HCT116 (cell line): ENCODE measurements around the gene PCDHGB5. TPM values are rescaled to one million over a fixed set of nuclear protein-coding genes. Genes with fewer than 3 reads are reported as not detected.
"Not testable (repeated sequence)": the region's sequence is repeated elsewhere in the genome, so short reads cannot be mapped to it uniquely, and the experiment has no call there.

ENCODE experiments used
- ATAC-seq: fragments of 200-7000 bp; cut with Tn5 transposase; 2 replicates; pipeline ENCODE4 v1.9.1; 2020; ENCODE audit warnings: mild to moderate bottlenecking, moderate library complexity
- BruUV-seq: library from RNA; stranded (reverse); fragments of 400-500 nt; replicated peaks from 2 replicates; lab custom pipeline; 2021; lab: Mats Ljungman, UMichigan
- CTCF ChIA-PET: fragments of 300-600 bp; sonication (Branson Sonifier 250); formaldehyde crosslinking; loops from one replicate; lab custom pipeline; 2021; ENCODE audit warnings: antibody characterized with exemption; lab: Charles Lee
- POLR2A ChIA-PET: fragments of 300-600, 350-600 bp; sonication (Branson Sonifier 250); formaldehyde crosslinking; loops from one replicate; lab custom pipeline; 2021; ENCODE audit warnings: antibody characterized with exemption; lab: Charles Lee
- RAD21 ChIA-PET, 2 experiments: fragments of 300-600 bp; sonication (Branson Sonifier 250); formaldehyde crosslinking; loops; one replicate each; lab custom pipeline; 2023; ENCODE audit warnings: low total read pairs in 2 of 2; ENCODE audit not compliant: uncharacterized antibody in 2 of 2, unreplicated experiment in 2 of 2, low non-redundant PET in 1 of 2; lab: Charles Lee
- DNase-seq: peaks from one replicate; pipeline ENCODE4 v3.0.0-alpha.2; 2010; ENCODE audit warnings: low read depth, low spot score
- H2AFZ ChIP-seq: fragments of 200-600 bp; shearing (Covaris generic), sonication (generic); 2 replicates; pipeline ENCODE4 v1.6.1; 2017; ENCODE audit warnings: low read depth, mixed run types, mixed read lengths, antibody characterized with exemption, low read length; ENCODE audit not compliant: poor library complexity, severe bottlenecking
- H3K27ac ChIP-seq: 2 replicates; pipeline ENCODE4 v1.5.1; 2012; ENCODE audit warnings: low read depth, low read length
- H3K27me3 ChIP-seq: fragments of 200-600 bp; sonication (generic); 2 replicates; pipeline ENCODE4 v1.6.1; 2016; ENCODE audit warnings: mixed run types, low read length, mixed read lengths; ENCODE audit not compliant: insufficient read depth
- H3K36me3 ChIP-seq, 2 experiments: fragments of 200-500 bp in 1 of 2; fragments of 200-600 bp in 1 of 2; sonication (Bioruptor generic) in 1 of 2; sonication (generic) in 1 of 2; 2 replicates each; pipeline versions ENCODE4 v1.5.1 to v1.6.1; 2014 to 2016; ENCODE audit warnings: low read length in 2 of 2, inconsistent platforms in 1 of 2, mixed read lengths in 1 of 2, mixed run types in 1 of 2; ENCODE audit not compliant: insufficient read depth in 2 of 2, control insufficient read depth in 1 of 2
- H3K4me1 ChIP-seq, 2 experiments: fragments of 200-600 bp in 1 of 2; sonication (generic) in 1 of 2; 2 replicates each; pipeline versions ENCODE4 v1.5.1 to v1.6.1; 2012 to 2017; ENCODE audit warnings: low read length in 2 of 2, inconsistent platforms in 1 of 2, mild to moderate bottlenecking in 1 of 2, mixed read lengths in 1 of 2, mixed run types in 1 of 2, moderate library complexity in 1 of 2; ENCODE audit not compliant: insufficient read depth in 2 of 2, control insufficient read depth in 1 of 2
- H3K4me2 ChIP-seq: fragments of 200-600 bp; sonication (generic); 2 replicates; pipeline ENCODE4 v1.6.1; 2017; ENCODE audit warnings: mixed run types, low read length, mixed read lengths
- H3K4me3 ChIP-seq, 2 experiments: fragments of 200-600 bp in 1 of 2; sonication (generic) in 1 of 2; replicated peaks in 1 of 2; 2 replicates each; pipeline ENCODE4 v1.5.1; 2011 to 2016; ENCODE audit warnings: low read length in 2 of 2, control low read depth in 1 of 2, low read depth in 1 of 2, mild to moderate bottlenecking in 1 of 2, mixed read lengths in 1 of 2, mixed run types in 1 of 2
- H3K79me2 ChIP-seq: fragments of 200-600 bp; sonication (generic); 2 replicates; pipeline ENCODE4 v1.6.1; 2017; ENCODE audit warnings: mild to moderate bottlenecking, mixed run types, low read length, moderate library complexity, mixed read lengths; ENCODE audit not compliant: insufficient read depth
- H3K9ac ChIP-seq: fragments of 200-600 bp; sonication (generic); 2 replicates; pipeline ENCODE4 v1.6.1; 2016; ENCODE audit warnings: low read length, mixed read lengths
- H3K9me2 ChIP-seq: fragments of 200-600 bp; sonication (generic), shearing (Covaris generic); 2 replicates; pipeline ENCODE4 v1.6.1; 2017; ENCODE audit warnings: mixed run types, mild to moderate bottlenecking, moderate library complexity; ENCODE audit not compliant: insufficient read depth
- H3K9me3 ChIP-seq, 2 experiments: fragments of 200-500 bp in 1 of 2; fragments of 200-600 bp in 1 of 2; sonication (Bioruptor generic) in 1 of 2; sonication (generic) in 1 of 2; 2 replicates each; pipeline ENCODE4 v1.6.1; 2014 to 2017; ENCODE audit warnings: low read length in 2 of 2, mixed read lengths in 2 of 2, inconsistent platforms in 1 of 2, low read depth in 1 of 2, mild to moderate bottlenecking in 1 of 2, mixed run types in 1 of 2, moderate library complexity in 1 of 2; ENCODE audit not compliant: control insufficient read depth in 1 of 2, insufficient read depth in 1 of 2
- H4K20me1 ChIP-seq: fragments of 200-600 bp; sonication (generic), shearing (Covaris generic); 2 replicates; pipeline ENCODE4 v1.6.1; 2017; ENCODE audit warnings: mixed run types, mild to moderate bottlenecking, moderate library complexity; ENCODE audit not compliant: insufficient read depth
- ELF1 ChIP-seq: IDR thresholded peaks from 2 replicates; pipeline ENCODE4 v1.6.1; 2012; ENCODE audit warnings: low read depth, borderline replicate concordance
- EZH2phosphoT487 ChIP-seq: fragments of 200-600 bp; IDR thresholded peaks from 2 replicates; pipeline ENCODE4 v1.6.1; 2018; ENCODE audit warnings: antibody characterized with exemption, borderline replicate concordance
- POLR2AphosphoS5 ChIP-seq: IDR thresholded peaks from 2 replicates; pipeline ENCODE4 v1.6.1; 2011; ENCODE audit warnings: mild to moderate bottlenecking, low read depth, low read length, moderate library complexity
- RAD21 ChIP-seq: IDR thresholded peaks from 2 replicates; pipeline ENCODE4 v1.6.1; 2012; ENCODE audit warnings: low read depth, mild to moderate bottlenecking
- YY1 ChIP-seq: IDR thresholded peaks from 2 replicates; pipeline ENCODE4 v1.6.1; 2011; ENCODE audit warnings: low read length, low read depth, moderate library complexity, mild to moderate bottlenecking; ENCODE audit not compliant: insufficient replicate concordance; ENCODE audit errors: extremely low read depth
- intact Hi-C: fragments of 100-400 bp; cut with micrococcal nuclease; formaldehyde crosslinking; loops from 2 replicates; pipeline ENCODE4 v1.10.0; 2022
- total RNA-seq: library from RNA; stranded (reverse); gene quantifications from one replicate; pipeline ENCODE4 v1.2.1, GENCODE V29; 2021; ENCODE audit not compliant: unreplicated experiment
- TF ChIP-seq, protein P1 (sequence below): IDR thresholded peaks from 2 replicates; pipeline ENCODE4 v1.6.1; 2012

PCDHGB5 gene
- total RNA-seq, 1 experiment from 2014 or later, result 0.15 TPM

DNA sequence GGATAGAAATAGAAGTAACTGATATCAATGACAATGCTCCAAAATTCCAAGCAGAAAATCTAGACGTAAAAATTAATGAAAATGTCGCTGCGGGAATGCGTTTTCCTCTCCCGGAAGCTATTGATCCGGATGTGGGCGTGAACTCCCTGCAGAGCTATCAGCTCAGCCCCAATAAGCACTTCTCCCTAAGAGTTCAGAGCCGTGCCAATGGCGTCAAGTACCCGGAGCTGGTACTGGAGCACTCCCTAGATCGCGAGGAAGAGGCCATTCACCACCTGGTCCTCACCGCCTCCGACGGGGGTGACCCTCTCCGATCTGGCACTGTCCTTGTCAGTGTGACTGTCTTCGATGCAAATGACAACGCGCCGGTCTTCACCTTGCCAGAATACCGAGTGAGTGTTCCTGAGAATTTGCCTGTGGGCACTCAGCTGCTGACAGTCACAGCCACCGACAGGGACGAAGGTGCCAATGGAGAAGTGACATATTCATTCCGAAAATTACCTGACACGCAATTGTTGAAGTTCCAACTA lies 15.9 kb downstream of the PCDHGB5 start:
- POLR2A ChIA-PET, result interaction anchor here (1.3 to 2.0 kb wide), 4 partner anchors 93 to 150 kb away, joined by 3 to 9 read pairs (median 4); partner anchors contain the start of gene TAF7
- Histone ChIP-seq H3K9me3 (peaks cover 0 to 3% of the 10 kb centered on the region in 2 experiments; a peak in 1 of 4 replicates), H3K36me3 (no peaks in the 10 kb centered on the region), H3K27ac (no peak overlapping the region), H3K4me1 (peaks cover 2 to 5% of the 10 kb centered on the region in 2 experiments; a peak in 1 of 4 replicates), H3K79me2 (no peaks in the 10 kb centered on the region), H3K9ac (peak overlapping the region; percentile 60), H3K4me2 (peak overlapping the region; percentile 74), H3K27me3 (no peaks in the 10 kb centered on the region), H4K20me1 (no peaks in the 10 kb centered on the region), H2AFZ (peak overlapping the region; percentile 76), H3K4me3 (peak overlapping the region; percentile 46 to 61), H3K9me2 (no peaks in the 10 kb centered on the region)
- peak; percentile 65 for ATAC-seq
- intact Hi-C loops, result loop anchor here (1.0 to 2.0 kb wide), 2 partner anchors 99 to 151 kb away; no protein-coding TSS in a partner anchor
- peak; percentile 7 for DNase-seq
- TF ChIP-seq EZH2phosphoT487 (no peak), YY1 (no peak), POLR2AphosphoS5 (no peak), RAD21 (0 out of 2 replicates have a peak, but pooled peaks have one; percentile 1), ELF1 (no peak)
- TF ChIP-seq, protein P1, sequence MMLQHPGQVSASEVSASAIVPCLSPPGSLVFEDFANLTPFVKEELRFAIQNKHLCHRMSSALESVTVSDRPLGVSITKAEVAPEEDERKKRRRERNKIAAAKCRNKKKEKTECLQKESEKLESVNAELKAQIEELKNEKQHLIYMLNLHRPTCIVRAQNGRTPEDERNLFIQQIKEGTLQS, result no peak
- RAD21 ChIA-PET, result interaction anchor here (1.1 to 2.1 kb wide), 6 partner anchors 108 to 150 kb away, joined by 5 to 17 read pairs (median 7); no protein-coding TSS in a partner anchor
- CTCF ChIA-PET, result interaction anchor here (0.7 to 3.4 kb wide), 18 partner anchors 25 to 224 kb away, joined by 3 to 73 read pairs (median 6); partner anchors contain the start of genes PCDHB14, PCDHGB2, PCDHGC4 and RELL2
- BruUV-seq, result no TSS peak

DNA sequence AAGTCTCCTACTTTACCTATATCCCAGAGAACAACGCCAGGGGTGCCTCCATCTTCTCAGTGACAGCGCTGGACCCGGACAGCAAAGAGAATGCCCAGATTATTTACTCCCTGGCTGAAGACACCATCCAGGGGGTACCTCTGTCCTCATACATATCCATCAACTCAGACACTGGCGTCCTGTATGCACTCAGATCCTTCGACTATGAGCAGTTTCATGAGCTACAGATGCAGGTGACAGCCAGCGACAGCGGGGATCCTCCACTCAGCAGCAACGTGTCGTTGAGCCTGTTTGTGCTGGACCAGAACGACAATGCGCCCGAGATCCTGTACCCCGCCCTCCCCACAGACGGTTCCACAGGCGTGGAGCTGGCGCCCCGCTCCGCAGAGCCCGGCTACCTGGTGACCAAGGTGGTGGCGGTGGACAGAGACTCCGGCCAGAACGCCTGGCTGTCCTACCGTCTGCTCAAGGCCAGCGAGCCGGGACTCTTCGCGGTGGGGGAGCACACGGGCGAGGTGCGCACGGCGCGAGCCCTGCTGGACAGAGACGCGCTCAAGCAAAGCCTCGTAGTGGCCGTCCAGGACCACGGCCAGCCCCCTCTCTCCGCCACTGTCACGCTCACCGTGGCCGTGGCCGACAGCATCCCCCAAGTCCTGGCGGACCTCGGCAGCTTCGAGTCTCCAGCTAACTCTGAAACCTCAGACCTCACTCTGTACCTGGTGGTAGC lies 17.0 kb downstream of the PCDHGB5 start:
- H3K4me3 ChIP-seq, ATAC-seq, DNase-seq, POLR2A ChIA-PET, H3K79me2 ChIP-seq, H3K9me2 ChIP-seq, H3K4me2 ChIP-seq, H2AFZ ChIP-seq, intact Hi-C loops, H3K4me1 ChIP-seq, RAD21 ChIA-PET, BruUV-seq, H3K27ac ChIP-seq, H3K27me3 ChIP-seq, H4K20me1 ChIP-seq, H3K9ac ChIP-seq, H3K36me3 ChIP-seq: not testable (repeated sequence)
- H3K9me3 ChIP-seq, result peaks cover 0 to 10% of the 10 kb centered on the region in 2 experiments; a peak in 1 of 4 replicates
- CTCF ChIA-PET, result interaction anchor here (2.7 to 3.4 kb wide), 2 partner anchors 143 to 149 kb away, joined by 69 to 73 read pairs; no protein-coding TSS in a partner anchor

DNA sequence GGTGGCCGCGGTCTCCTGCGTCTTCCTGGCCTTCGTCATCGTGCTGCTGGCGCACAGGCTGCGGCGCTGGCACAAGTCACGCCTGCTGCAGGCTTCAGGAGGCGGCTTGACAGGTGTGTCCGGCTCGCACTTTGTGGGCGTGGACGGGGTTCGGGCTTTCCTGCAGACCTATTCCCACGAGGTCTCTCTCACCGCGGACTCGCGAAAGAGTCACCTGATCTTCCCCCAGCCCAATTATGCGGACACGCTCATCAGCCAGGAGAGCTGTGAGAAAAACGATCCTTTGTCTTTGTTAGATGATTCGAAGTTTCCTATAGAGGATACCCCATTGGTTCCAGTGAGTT lies 17.5 kb downstream of the PCDHGB5 start:
- H3K27me3 ChIP-seq, H2AFZ ChIP-seq, H3K79me2 ChIP-seq, BruUV-seq, H3K4me3 ChIP-seq, H4K20me1 ChIP-seq, RAD21 ChIA-PET, H3K36me3 ChIP-seq, CTCF ChIA-PET, intact Hi-C loops, POLR2A ChIA-PET, H3K4me1 ChIP-seq, ATAC-seq, DNase-seq, H3K9ac ChIP-seq, H3K27ac ChIP-seq, H3K4me2 ChIP-seq, H3K9me2 ChIP-seq: not testable (repeated sequence)
- H3K9me3 ChIP-seq, result peaks cover 0 to 13% of the 10 kb centered on the region in 2 experiments; a peak in 1 of 4 replicates
